GM12872 (cell line): ENCODE data around the gene IDH3A.

ENCODE experiments used
- TF ChIP-seq, protein P1 (sequence below): IDR thresholded peaks from 3 replicates; pipeline ENCODE4 v1.5.1; 2011; ENCODE audit warnings: low read depth, mild to moderate bottlenecking, low read length, moderate library complexity; ENCODE audit not compliant: insufficient read depth

IDH3A gene

DNA sequence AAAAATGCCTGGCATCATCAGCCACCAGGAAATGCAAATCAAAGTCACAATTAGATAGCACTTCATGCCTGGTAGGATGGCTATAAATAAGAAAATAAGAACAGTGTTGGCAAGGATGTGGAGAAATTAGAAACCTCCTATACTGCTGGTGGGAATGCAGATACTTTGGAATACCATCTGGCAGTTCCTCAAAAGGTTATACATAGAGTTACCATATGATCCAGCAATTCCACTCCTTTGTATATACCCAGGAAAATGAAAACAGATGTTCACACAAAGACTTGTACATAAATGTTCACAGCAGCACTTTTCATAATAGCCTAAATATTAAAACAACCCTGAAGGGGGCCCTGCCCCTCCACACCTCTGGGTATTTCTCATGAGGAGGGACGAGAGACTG lies 71.6 kb downstream of the IDH3A start:
- TF ChIP-seq, protein P1, sequence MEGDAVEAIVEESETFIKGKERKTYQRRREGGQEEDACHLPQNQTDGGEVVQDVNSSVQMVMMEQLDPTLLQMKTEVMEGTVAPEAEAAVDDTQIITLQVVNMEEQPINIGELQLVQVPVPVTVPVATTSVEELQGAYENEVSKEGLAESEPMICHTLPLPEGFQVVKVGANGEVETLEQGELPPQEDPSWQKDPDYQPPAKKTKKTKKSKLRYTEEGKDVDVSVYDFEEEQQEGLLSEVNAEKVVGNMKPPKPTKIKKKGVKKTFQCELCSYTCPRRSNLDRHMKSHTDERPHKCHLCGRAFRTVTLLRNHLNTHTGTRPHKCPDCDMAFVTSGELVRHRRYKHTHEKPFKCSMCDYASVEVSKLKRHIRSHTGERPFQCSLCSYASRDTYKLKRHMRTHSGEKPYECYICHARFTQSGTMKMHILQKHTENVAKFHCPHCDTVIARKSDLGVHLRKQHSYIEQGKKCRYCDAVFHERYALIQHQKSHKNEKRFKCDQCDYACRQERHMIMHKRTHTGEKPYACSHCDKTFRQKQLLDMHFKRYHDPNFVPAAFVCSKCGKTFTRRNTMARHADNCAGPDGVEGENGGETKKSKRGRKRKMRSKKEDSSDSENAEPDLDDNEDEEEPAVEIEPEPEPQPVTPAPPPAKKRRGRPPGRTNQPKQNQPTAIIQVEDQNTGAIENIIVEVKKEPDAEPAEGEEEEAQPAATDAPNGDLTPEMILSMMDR = no peak
